Fibroblast of skin of back (primary cell): ENCODE measurements around the gene CTU1.

Source experiments
- DNase-seq: peaks from one replicate; pipeline ENCODE4 v3.0.0-alpha.2; 2013

Gene CTU1

GRCh38 chr19:51102991-51103390, 5.2 kb downstream of the CTU1 start:
- no peak for DNase-seq

GRCh38 chr19:51101171-51101865, 6.9 kb downstream of the CTU1 start:
- no peak for DNase-seq

- no peak for DNase-seq
Measured at GRCh38 chr19:51100601-51101000, 7.6 kb downstream of the CTU1 start.

- DNase-seq, result no peak
Measured at GRCh38 chr19:51099047-51099382, 9.2 kb downstream of the CTU1 start.

- DNase-seq, result peak; percentile 9
Measured at GRCh38 chr19:51098365-51099046, 9.7 kb downstream of the CTU1 start.

GRCh38 chr19:51097796-51098195, 10.4 kb downstream of the CTU1 start:
- no peak for DNase-seq

- peak; percentile 56 for DNase-seq
Measured at GRCh38 chr19:51097166-51097738, 11.0 kb downstream of the CTU1 start.

- DNase-seq, result no peak
Measured at GRCh38 chr19:51096473-51097165, 11.6 kb downstream of the CTU1 start.

- peak; percentile 11 for DNase-seq
Measured at GRCh38 chr19:51094696-51095279, 13.4 kb downstream of the CTU1 start.

- no peak for DNase-seq
Measured at GRCh38 chr19:51093510-51094345, 14.5 kb downstream of the CTU1 start.

- no peak for DNase-seq
Measured at GRCh38 chr19:51093101-51093500, 15.1 kb downstream of the CTU1 start.

- DNase-seq, result no peak
Measured at GRCh38 chr19:51091895-51092873, 16.0 kb downstream of the CTU1 start.

GRCh38 chr19:51091126-51091525, 17.1 kb downstream of the CTU1 start:
- DNase-seq, result no peak

GRCh38 chr19:51090471-51090870, 17.7 kb downstream of the CTU1 start:
- no peak for DNase-seq

GRCh38 chr19:51089786-51090185, 18.4 kb downstream of the CTU1 start:
- DNase-seq, result no peak

- DNase-seq, result no peak
Measured at GRCh38 chr19:51086153-51086850, 21.9 kb downstream of the CTU1 start.

GRCh38 chr19:51084505-51084904, 23.7 kb downstream of the CTU1 start:
- no peak for DNase-seq

GRCh38 chr19:51083783-51084182, 24.4 kb downstream of the CTU1 start:
- DNase-seq, result no peak

GRCh38 chr19:51083181-51083580, 25.0 kb downstream of the CTU1 start:
- no peak for DNase-seq

GRCh38 chr19:51082611-51083010, 25.6 kb downstream of the CTU1 start, which contains the start of gene KLK14:
KLK14 (minus strand) TSS chr19:51082887; CDS start chr19:51082614, 273 bp downstream.
- no peak for DNase-seq
